GM13976 (cell line): ENCODE measurements around the gene PHC2.

Source experiments
- DNase-seq: peaks from one replicate; pipeline ENCODE4 v3.0.0; 2012; ENCODE audit warnings: low spot score
- in situ Hi-C: fragments of 300-500 bp; cut with MboI; formaldehyde crosslinking; loops from one replicate; pipeline ENCODE4 v1.12.0; 2022; ENCODE audit warnings: low sequenced_read_pairs, mixed read lengths, inconsistent platforms; ENCODE audit not compliant: unreplicated experiment
- TF ChIP-seq, protein P1 (sequence below): IDR thresholded peaks from 2 replicates; pipeline ENCODE4 v1.5.1; 2012; ENCODE audit warnings: borderline replicate concordance, mild to moderate bottlenecking; ENCODE audit not compliant: insufficient read depth; ENCODE audit errors: extremely low read depth, missing control alignments, control extremely low read depth

PHC2 gene

DNA sequence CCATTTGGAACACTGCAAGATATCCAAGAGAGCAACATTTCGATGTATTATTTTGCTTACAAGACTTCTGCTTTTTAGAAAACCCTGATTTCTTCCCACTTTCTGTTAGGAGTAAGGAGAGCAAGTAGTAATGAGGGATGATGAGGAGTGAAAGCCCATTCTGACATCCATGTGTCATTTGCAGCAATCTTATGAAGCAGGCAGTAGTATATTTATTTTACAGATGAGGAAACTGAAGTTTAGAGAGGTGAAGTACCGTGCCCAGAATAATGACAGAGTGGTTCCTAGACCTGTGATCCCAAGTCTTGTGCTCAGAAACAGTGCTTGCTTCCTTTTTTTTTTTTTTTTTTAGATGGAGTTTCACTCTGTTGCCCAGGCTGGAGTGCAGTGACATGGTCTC is 34.4 kb upstream of the PHC2 start:
- no peak for DNase-seq
- TF ChIP-seq, protein P1, sequence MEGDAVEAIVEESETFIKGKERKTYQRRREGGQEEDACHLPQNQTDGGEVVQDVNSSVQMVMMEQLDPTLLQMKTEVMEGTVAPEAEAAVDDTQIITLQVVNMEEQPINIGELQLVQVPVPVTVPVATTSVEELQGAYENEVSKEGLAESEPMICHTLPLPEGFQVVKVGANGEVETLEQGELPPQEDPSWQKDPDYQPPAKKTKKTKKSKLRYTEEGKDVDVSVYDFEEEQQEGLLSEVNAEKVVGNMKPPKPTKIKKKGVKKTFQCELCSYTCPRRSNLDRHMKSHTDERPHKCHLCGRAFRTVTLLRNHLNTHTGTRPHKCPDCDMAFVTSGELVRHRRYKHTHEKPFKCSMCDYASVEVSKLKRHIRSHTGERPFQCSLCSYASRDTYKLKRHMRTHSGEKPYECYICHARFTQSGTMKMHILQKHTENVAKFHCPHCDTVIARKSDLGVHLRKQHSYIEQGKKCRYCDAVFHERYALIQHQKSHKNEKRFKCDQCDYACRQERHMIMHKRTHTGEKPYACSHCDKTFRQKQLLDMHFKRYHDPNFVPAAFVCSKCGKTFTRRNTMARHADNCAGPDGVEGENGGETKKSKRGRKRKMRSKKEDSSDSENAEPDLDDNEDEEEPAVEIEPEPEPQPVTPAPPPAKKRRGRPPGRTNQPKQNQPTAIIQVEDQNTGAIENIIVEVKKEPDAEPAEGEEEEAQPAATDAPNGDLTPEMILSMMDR = no peak
- in situ Hi-C loops = loop anchor here (5.0 kb wide), 1 partner anchor 168 kb away; no protein-coding TSS in a partner anchor

DNA sequence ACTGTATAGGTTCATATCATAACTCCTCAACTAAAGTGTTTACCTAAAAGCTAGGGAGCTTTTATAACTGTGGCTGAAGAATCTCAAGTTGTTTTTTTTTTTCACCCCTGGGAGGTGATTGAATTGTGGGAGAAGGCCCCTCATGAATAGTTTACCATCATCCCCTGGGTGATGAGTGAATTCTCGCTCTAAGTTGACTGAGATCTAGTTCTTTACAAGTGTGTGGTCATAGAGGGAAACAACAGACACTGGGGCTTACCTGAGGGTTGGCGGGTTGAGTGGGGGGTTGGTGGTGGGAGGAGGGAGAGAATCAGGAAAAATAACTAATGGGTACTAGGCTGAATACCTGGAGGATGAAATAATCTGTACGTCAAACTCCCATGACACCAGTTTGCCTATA is 33.7 kb upstream of the PHC2 start:
- TF ChIP-seq, protein P1 = no peak
- DNase-seq = no peak
- in situ Hi-C loops = no loop called here

DNA sequence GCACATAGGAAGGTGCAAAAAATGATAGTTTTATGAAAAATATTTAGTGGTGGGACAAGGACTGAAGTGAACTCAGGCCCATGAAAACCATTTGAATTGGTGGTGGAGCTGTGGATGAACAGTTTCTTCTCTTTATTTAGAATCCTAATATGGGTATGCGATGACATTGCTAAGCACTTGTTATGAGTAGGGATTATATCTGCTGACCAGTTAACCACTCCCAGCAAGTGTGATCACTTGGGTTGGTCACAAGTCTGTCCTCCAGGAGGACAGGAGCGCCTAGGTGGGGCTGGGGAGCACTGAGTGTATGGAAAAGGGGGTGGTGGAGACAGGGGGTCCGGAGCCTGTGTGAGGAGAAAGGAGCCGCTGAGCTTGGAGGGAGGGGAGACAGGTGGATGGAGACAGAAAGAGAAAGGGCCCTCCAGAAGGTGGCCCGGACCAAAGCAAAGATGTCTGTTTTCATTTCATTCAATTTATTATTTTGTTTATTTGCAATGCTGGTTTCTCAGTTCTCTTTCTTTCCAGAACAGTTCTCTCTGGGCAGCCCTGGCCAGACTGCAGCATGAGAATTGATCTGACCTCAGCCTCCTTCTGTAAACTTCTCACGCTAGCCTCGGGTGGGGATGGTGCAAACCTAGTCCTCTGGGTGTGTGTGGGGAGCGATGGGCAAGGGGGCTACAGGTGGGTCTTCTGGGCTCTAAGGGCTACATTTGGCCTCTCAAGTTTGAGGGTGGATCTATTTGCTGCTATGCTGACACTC is 31.7 kb upstream of the PHC2 start:
- DNase-seq = no peak
- TF ChIP-seq, protein P1 = no peak
- in situ Hi-C loops = no loop called here

DNA sequence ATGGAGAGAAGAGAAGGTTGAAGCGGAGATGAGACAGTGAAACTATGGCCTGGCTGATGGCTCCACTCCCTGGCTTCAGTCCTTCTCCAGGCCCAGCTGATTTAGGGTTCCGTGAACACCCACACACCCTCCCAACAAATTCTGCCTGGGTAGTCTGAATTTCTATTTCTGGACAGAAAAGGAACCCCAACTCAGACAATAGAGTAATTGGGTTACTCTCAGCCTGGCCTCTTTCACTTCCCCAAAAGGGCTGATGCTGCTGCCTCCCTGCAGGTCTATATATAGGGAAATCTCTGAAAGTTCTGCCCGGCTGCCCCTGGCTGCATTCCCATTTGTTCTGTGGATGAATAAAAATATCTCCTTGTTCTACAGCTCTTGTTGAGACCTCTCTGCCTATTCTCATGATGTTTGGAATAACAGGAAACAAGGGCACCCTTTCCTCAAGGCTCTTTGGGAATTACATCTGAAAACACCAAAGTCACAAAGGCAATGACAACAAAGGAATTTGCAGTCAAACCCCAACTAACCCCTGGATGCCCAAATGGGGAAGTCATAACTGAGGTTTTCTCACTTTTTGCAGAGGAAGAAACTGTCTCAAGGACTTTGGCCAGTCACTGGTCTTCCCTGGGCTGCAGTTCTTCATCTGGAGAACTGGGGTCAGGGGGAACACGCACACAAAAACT is 30.2 kb upstream of the PHC2 start:
- TF ChIP-seq, protein P1 = no peak
- in situ Hi-C loops = no loop called here
- peak; percentile 65 for DNase-seq

DNA sequence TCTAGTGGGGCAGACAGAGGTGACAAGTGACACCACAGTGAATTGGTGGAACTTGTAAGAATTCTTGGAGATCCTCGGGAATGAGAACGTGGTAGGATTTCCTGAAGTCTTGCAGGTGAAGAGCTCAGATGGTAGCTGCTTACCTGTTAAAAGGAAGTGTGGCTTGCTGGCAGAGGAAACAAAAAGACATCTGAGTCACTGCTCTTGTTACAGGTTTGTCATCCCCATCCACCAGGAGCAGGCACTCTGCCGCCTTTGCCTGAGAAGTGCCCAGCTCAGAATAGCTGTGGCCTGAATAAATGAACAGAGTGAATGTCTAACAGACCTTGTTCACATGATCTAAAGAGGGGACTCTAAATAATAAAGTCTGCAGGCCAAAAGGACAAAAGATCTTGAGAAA is 29.2 kb upstream of the PHC2 start:
- no peak for DNase-seq
- in situ Hi-C loops = no loop called here
- TF ChIP-seq, protein P1 = no peak

DNA sequence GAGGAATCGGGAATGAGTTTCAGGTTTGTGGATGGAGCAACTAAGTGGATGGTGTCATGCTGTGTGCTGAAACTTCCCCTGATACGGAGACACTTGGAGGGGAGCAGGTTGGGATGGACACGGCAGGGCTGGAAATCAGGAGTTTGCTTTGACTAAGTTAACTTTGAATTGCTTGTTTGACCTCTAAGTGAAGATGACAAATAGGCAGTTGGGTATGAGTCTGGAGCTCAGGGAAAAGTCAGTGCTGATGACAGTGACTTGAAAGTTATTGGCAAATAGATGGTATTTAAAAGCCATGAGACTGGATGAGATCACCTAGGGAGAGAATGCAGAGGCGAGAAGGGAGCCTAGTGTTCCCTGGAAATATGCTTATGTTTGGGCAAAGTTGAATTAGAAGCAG is 28.8 kb upstream of the PHC2 start:
- TF ChIP-seq, protein P1 = no peak
- no peak for DNase-seq
- in situ Hi-C loops = no loop called here
